ENCODE results near the gene CAP2.

The CAP2 gene

GRCh38 chr6:17442196-17442595 is 48.8 kb downstream of the CAP2 start:
- no peak overlapping the region for H3K4me3 ChIP-seq (ENCODE audit: low read depth, low read length)
- TF ChIP-seq CTCF (IDR thresholded peaks at IDR 0.05; ENCODE audit: low read depth, low read length, missing control alignments): no peak
- DNase-seq (ENCODE audit: low read depth): no peak
- in situ Hi-C loops (cut with HindIII; ENCODE audit: low sequenced_read_pairs): loop anchor here (5.0 kb wide), 1 partner anchor 90 kb away; no protein-coding TSS in a partner anchor

GRCh38 chr6:17446713-17447112 is 53.3 kb downstream of the CAP2 start:
- in situ Hi-C loops (cut with HindIII; ENCODE audit: low sequenced_read_pairs): no loop called here
- no peak overlapping the region for H3K4me3 ChIP-seq (ENCODE audit: low read depth, low read length)
- TF ChIP-seq CTCF (IDR thresholded peaks at IDR 0.05; ENCODE audit: low read depth, low read length, missing control alignments): no peak
- no peak for DNase-seq (ENCODE audit: low read depth)

- in situ Hi-C loops (cut with HindIII; ENCODE audit: low sequenced_read_pairs): no loop called here
- H3K4me3 ChIP-seq (ENCODE audit: low read depth, low read length): no peak overlapping the region
- DNase-seq (ENCODE audit: low read depth): peak; percentile 73
- TF ChIP-seq CTCF (IDR thresholded peaks at IDR 0.05; ENCODE audit: low read depth, low read length, missing control alignments): no peak
Measured at GRCh38 chr6:17448165-17448564, 54.8 kb downstream of the CAP2 start.

GRCh38 chr6:17450397-17450796 is 57.0 kb downstream of the CAP2 start:
- no peak overlapping the region for H3K4me3 ChIP-seq (ENCODE audit: low read depth, low read length)
- in situ Hi-C loops (cut with HindIII; ENCODE audit: low sequenced_read_pairs): no loop called here

GRCh38 chr6:17450832-17451231 is 57.4 kb downstream of the CAP2 start:
- no peak overlapping the region for H3K4me3 ChIP-seq (ENCODE audit: low read depth, low read length)
- DNase-seq (ENCODE audit: low read depth): no peak
- no peak for TF ChIP-seq CTCF (IDR thresholded peaks at IDR 0.05; ENCODE audit: low read depth, low read length, missing control alignments)
- in situ Hi-C loops (cut with HindIII; ENCODE audit: low sequenced_read_pairs): no loop called here

More at GRCh38 chr6:17450397-17450796, 57.0 kb downstream of the CAP2 start:
- no peak for DNase-seq (ENCODE audit: low read depth)
- no peak for TF ChIP-seq CTCF (IDR thresholded peaks at IDR 0.05; ENCODE audit: low read depth, low read length, missing control alignments)

GRCh38 chr6:17452096-17452495 is 58.7 kb downstream of the CAP2 start:
- no peak for DNase-seq (ENCODE audit: low read depth)
- H3K4me3 ChIP-seq (ENCODE audit: low read depth, low read length): no peak overlapping the region
- TF ChIP-seq CTCF (IDR thresholded peaks at IDR 0.05; ENCODE audit: low read depth, low read length, missing control alignments): no peak
- in situ Hi-C loops (cut with HindIII; ENCODE audit: low sequenced_read_pairs): no loop called here
